GM18520 (cell line): ENCODE results near the gene FGF19.

Experiments
- ATAC-seq: cut with Tn5 transposase; IDR thresholded peaks from one replicate; pipeline ENCODE4 v1.9.1; 2021; ENCODE audit not compliant: unreplicated experiment

FGF19 gene, protein sequence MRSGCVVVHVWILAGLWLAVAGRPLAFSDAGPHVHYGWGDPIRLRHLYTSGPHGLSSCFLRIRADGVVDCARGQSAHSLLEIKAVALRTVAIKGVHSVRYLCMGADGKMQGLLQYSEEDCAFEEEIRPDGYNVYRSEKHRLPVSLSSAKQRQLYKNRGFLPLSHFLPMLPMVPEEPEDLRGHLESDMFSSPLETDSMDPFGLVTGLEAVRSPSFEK

DNA sequence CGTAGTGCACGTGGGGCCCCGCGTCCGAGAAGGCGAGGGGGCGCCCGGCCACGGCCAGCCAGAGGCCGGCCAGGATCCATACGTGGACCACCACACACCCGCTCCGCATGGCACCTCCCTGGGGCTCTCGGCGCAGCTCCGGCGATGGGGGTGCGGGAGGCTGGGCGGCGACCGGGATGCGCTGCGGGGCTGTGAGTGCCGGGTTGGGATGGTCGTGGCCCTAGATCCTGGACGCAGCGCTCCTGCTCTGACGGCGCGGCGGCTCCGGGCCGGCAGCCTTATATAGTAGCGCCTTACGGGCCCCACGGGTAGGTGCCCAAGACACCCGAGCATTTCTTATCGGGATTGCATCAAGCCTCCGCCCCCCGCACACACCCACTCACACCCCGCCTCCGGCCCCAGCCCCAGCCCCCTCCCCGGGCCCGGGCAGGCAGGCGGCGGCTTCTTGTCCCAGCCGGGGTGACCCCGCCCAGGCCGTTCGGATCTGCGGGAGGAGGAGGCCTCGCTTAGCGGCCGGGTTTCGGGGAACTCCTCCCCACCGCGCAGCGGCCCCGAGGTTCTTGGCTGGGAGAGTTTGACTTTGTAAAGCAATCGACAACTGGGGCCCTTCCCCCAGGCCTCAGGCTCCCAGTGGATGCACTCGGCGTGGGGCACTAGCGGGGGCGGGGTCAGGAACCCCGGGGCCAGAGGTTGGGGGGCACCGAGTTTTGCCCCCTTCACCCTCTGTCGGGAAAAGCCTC lies at the start of gene FGF19:
TSS of gene FGF19 (minus strand) at position 255 of the 740 bp plus-strand sequence. CDS start at position 109, 146 bp downstream.
- ATAC-seq = no peak

DNA sequence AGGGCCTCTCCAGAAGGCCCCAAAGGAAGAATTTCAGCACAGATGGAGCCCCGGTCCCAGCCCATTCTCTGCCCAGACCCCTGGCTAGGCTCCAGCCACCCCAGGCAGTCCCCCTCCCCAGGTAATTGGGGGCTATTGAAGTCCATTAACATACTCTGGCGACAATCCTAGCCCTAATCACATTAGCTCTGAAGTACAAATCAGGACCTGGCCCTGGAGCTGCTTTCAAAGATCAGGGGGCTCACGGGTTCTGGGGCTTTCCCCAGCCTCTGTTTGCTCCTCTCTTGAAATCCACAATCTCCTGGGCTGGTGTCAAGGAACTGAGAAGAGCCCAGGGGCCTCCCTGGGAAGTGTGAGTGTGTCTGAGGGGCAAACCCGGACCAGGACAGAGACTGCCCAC lies 49.1 kb upstream of the FGF19 start:
- no peak for ATAC-seq

DNA sequence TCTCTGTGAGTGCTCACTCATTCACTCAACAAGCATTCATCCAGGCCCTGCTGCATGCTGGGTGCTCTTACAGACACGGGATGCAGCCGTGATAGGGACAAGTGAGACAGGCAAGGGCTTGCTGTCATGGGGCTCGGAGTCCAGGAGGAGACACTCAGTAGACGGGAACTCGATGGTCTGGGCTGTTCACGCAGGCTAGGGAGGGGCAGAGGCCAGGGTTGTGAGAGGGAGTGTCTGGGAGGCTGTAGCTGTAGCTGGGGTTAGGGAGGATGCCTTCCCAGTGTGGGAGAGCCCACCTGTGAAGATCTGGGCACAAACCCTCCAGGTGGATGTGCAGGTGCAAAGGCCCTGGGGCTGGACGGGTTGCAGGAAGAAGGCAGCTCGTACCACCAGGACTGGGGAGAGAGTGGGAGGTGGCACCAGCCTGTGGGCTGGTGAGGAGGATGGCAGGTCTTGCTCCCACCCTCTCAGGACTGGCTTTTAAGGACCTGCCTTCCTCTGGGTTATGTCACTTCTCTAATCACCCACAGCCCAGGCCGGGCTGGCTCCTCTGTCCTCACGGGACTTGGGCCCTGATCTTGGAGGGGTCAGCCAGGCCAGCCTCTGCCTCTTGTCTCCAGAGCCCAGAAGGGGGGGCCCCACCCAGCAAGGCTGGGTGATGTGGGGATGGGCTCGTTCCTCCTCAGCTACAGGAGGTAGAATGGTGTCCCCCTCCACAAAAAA lies 47.2 kb upstream of the FGF19 start:
- ATAC-seq = no peak

DNA sequence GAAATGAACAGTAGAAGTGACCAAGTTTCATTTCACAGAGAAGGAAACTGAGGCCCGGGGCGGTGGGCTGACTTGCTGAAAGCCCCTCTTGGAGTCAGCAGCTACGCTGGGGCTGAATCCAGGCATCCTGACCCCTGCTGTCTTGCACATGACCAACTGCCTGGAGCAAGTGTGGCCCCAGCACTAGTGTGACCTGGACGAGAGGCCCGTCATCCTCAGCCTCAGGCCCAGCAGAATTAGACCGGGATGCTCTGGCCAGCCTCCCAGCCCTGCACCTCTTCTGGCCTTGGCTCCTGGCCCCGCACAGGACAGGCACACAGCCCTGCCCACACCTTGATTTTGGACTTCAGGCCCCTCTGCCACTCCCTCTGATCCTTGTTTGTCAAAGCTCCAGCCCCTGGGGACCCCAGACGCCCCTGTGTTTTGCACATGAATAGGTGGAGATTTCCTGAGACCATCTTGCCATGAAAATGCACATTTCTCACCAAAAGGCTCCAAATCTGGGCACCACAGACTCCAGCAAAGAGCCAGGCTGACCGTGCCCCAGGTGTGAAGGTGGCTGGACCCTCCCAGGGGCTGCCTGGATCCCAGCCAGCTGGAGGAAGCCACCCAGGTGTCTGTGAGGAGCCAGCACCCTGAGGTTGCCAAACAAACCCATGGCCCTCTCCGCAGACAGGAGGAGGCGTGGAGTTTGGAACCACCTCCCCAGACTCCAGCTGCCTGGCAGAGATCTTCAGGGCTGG lies 46.5 kb upstream of the FGF19 start:
- ATAC-seq = no peak

DNA sequence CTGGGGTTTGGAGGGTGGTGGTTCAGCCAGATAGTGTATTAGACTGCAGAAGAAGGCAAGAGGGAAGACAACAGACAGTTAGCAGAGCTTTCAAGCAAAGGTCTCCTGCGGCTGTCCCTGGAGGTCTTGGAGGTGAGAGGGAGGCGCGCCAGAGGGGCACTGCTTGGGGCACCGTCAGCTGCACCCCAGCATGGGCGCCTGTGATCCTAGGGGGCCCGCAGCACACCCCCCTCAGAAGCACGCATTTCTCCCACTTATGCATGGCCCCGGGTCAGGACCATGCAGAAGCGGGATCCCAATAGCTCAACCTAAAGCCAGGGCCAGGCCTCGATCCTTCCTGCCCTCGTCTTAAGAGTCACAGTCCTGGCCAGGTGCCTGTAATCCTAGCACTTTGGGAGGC lies 44.8 kb upstream of the FGF19 start:
- ATAC-seq = no peak

DNA sequence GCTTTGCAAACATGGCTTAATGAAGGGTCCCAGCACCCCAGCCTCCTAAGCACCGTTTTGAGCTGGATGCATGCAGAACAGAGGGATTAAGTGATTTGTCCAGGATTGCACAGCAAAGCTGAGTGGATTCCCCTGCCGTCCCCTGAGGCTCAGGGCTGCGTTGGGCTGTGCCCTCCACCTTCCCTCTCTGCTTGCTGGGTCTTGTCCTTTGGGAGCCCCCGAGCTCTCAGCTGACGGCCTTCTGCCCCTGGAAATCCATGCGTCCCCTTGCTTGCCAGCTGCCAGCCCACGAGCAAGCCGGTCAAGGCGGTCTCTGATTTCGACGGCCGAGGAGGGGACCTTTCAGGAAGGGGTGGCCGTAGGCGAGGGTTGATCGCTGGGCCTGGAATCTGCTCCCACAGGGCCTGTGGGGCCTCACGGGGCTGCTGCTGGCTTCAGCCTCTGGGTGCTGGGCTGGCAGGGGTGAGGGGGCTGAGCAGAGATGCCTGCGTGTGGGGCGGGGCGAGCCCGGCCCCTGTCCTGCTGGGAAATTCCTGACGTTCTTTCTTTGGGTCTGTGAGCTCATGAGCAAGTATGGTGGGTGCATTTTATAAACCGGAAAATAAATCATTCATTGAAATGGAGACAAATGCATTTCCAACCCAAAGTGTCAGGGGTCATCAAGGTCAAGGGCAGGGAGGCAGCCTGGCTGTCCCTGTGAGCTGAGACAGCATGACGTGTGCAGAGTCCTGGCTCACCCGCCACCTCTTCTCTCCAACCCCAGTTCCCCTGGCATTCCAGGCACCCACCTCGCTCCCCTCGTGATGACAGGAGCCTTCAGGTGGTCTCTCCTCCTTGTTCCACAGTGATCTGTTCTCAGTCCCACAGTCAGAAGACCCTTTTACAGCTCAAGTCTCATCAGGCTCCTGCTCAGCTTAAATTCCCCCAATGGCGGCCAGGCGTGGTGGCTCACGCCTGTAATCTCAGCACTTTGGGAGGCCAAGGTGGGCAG lies 43.2 kb upstream of the FGF19 start:
- ATAC-seq = no peak

DNA sequence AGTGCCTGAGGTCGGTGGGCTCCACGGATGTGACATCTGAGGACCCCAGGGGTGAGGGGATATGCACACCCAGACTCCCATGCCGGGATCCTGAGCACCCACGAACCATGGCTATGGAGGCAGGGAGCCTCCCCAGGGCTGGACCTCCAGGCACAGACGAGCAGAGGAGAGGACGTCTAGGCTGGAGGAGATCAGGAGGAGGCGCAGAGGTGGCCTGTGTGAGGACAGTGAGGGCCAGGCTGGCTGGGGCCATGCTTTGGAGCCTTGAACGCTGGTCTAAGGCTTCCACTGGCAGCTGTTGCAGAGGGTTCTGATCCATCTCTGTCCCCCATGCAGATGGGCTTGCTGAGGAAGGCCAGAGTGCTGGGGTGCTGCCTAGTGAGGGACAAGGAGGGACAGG lies 42.3 kb upstream of the FGF19 start:
- ATAC-seq = no peak

DNA sequence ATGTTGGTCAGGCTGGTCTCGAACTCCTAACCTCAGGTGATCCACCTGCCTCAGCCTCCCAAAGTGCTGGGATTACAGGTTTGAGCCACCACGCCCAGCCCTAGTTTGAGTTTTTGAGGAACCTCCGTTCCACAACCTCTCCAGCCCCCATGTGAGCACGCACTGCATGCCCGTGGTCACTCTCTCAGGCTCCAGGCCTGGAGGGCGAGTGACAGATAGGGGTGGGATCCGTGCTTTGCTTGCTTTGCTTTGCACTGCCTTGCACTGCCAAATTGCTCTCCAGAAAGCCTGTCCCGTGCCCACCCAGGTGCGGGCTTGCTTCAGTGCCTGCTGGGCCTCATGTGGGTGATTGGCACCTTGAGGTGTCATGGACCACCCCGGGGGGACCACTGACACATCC lies 41.4 kb upstream of the FGF19 start:
- ATAC-seq = no peak

DNA sequence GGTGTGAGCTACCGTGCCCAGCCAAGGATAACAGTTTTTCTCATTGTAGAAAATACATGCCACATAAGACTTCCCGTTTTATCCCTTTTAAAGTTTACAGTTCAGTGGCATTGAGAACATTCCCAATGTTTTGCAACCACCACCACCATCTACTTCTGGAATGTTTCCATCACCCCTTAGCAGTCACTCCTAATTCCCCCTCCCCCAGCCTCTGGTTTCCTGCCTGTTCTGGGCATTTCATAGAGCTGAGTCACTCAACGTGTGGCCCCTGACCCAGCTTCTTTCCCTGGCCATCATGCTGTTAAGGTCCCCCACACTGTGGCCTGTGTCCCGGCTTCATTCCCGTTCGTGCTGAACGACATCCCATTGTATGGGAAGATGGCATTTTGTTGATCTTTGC lies 40.6 kb upstream of the FGF19 start:
- ATAC-seq = no peak

DNA sequence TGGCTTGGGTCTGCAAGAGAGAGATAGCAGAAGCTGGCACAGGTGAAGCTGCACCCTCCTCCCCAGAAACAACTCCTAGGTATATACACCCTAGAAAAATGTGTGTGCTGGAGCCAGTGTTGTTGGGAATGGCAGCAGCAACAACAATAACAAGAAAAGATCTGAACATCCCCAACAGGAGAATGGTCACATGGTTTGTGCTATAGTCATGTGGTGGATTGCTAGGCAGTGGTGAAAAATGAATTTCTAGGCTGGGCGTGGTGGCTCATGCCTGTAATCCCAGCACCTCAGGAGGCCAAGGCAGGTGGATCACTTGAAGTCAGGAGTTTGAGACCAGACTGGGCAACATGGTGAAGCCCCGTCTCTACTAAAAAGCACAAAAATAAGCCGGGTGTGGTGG lies 31.0 kb upstream of the FGF19 start:
- ATAC-seq = no peak

DNA sequence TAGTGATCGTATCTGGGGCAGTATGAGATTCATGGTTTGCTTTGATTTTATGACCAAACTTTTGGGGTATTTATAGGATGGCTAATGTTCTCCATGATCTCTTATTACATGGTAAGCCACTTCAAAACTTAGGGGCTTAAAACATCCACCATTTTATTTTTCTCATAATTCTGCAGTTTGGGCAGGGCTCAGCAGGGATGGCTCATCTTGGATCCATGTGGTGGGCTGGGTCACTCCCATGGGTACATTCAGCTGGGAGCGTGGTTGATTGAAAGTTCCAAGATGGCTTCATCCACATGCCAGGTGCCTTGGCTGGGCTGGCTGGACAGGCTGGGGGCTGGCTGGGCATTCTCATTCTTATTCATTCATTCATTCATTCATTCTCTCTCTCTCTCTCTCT lies 30.5 kb upstream of the FGF19 start:
- no peak for ATAC-seq

DNA sequence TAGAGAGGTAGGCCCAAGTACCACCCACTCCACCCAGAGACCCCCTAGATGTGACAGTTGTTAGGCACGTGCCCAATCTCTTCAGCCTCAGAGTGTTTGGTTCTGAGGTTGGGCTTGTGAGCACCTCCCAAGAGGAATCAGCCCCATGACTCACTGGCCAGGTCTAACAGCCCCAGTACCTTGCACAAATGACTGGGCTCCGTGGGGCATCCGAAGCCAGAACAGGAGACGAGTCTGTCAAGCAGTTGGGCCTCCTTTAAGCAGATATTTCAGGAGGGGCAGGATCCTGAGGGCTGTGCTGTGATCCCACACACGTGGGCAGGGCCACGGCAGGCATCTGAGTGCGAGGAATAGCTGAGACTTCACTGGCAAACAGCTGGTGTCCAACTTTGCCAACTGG lies 29.1 kb upstream of the FGF19 start:
- no peak for ATAC-seq

DNA sequence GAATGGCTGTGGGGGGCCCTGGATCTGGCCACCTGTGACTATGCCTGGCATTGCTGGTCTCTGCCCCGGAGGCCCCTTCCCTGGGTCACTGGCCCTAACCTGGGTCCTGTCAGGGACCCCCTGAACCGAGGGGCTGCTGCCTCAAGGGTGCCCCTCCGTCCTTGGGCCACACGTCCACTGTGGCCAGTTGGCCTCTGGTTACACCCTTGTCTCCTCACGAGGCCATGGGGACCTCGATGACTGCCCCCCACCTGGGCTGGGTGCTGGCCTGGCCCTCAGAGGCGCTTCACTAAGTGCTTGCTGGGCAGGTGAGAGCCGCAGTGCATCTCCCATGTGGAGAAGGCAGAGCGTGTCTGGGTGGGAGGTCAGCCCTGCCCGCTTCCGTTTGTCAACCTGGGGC lies 27.3 kb upstream of the FGF19 start:
- no peak for ATAC-seq

DNA sequence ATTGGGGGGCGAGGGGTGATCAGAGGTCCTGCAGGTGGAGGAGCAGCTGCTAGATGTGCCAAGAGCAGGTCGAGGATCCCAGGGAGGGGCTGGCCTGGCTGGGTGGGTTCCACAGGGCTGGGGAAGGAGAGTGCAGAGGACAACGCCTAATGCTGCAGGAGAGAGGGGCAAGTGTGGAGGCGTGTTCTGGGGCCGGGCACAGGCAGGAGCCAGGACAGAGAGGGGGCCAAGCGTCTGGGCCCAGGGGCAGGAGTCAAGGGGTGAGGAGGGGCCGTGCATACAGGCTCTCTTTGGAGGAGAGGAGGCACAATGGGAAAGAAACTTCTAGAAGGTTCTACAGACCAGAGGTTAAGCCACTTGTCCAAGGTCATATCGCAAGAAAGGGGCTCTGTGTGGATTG lies 26.7 kb upstream of the FGF19 start:
- ATAC-seq = no peak

DNA sequence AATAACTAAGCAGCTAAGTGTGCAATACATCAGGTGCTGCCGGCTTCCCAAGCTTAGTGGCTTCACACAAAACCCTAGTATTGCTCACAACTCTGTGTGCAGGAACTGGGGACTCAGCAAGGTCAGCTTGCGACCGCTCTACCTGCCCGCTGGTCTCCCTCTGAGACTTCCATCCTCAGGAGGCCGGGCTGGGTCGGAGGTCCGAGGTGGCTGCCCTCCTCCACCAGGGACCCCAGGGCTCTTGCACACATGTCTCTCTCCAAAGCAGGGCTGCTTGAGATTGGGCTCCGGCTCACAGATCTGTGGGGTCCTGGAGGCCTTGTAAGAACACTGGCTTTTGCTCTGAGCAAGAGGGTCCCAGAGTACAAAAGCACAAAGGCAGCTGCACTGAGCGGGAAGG lies 25.4 kb upstream of the FGF19 start:
- no peak for ATAC-seq

DNA sequence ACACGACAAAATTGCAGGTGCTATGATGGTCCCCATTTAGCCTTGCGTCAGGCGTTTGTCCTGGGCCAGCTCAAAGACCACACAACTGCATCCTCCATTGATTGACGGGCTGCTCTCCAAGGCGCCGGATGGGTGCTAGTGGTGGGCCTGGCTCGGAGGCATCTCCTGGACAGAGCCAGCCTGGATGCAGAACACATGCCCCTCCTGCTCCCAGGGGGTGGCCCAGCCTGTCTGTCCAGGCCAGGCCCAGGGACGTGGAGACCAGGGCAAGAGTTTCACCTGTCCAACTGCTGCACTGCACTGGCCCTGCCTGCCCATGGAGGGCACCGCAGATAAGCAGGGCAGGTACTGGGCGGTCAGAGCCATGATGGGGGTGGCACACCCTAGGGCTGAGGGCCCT lies 23.4 kb upstream of the FGF19 start:
- ATAC-seq = no peak

DNA sequence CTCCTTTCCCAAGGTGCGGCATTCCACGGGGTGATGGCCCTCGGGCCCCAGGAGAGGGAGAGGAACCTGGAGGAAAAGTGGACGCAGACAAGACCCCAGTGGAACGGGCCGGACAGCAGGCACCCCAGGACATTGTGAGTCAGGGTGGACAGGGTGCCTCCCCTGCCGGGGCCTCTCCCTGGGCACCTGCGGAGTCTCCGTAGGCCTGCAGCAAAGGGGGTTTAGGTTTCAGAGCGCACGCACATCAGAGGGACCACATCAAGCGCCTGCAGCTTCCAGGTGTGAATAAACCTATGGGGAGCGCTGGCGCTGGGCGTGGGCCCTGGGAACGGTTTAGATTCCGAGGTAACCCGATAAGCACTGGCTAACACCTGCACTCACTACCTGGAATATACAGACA lies 22.7 kb upstream of the FGF19 start:
- no peak for ATAC-seq

DNA sequence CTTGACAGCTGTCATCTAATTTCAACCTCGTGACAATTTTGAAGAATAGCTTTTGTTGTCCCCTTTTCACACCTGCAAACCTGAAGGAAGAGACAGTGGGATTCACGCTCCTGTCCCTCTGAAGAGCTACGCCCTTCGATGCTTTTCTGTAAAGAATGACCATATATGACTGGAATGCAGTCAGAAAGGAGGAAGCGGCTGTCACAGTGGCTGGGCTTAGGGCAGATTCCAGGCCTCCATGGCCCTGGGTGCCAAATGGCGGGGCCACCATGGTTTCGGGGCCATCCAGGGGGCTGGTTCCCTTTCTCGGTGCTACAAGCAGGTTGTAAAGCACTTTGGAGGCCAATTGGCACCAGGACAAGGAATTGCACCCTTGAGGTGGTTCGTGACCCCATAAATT lies 22.2 kb upstream of the FGF19 start:
- no peak for ATAC-seq

DNA sequence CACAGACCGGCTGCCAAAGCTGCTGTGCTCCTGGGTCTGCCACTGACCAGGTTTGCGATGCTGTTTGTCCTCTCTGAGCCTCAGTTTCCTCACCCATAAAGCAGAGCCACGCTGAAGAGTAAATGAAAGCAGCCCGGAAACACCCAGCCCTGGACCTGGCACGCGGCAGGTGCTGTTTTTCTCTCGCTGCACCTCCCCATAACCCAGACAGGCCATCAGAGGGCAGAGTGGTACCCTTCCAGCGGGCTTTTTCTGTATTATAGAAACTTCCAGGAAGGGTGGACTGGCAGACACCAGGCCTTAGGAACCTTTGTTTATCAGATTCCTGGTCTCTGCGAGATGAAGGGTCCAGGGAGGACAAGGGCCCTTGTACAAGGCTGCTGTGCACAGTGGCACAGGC lies 17.9 kb upstream of the FGF19 start:
- no peak for ATAC-seq

DNA sequence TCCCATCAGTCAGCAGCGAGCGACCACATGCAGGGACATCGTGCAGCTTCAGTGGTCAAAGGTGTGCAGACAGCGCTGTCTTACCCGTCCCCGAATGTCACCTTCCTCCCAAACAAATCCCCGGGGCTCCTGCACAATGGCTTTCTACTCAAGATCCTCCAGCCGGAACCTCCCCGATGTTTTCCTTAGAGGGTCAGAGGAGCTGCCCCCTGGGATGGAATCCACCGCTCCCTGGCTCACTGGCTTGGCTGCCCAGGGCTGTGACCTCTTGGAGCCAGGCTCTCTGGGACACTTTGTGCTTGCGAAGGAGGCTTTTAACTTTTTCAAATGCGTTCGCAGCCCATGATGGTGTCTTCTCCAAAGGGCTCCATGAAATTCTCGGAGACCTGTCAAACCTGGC lies 17.3 kb upstream of the FGF19 start:
- ATAC-seq = no peak
